22Rv1 (cell line): ENCODE measurements around the gene CECR2.

Experiments
- ZFX ChIP-seq: fragments of 450-650 bp; IDR thresholded peaks from 2 replicates; pipeline ENCODE4 v1.6.1; 2017; ENCODE audit warnings: antibody characterized with exemption, borderline replicate concordance
- TF ChIP-seq, protein P1 (sequence below): fragments of 450-650 bp; IDR thresholded peaks from 2 replicates; pipeline ENCODE4 v1.5.1; 2017; ENCODE audit warnings: mild to moderate bottlenecking

DNA sequence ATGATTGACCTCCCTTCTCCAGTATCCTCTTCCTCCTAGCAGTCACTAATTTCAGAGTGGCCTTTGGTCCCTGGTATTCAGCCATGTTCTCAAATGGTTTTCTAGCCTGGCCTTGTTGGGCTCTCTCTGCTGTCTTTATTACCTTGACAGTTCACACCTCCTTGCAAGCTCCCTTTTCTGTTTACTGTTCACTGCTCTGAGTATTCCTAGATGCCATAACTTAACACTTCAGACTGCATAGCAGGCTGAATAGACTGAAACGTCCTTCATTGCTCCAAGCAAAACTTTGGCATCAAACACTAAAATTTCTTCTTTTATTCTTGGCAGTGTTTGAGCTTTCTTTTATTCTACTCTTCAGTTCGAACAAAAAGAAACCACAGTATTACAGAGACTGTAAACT lies 144.4 kb downstream of the CECR2 start:
- TF ChIP-seq, protein P1, sequence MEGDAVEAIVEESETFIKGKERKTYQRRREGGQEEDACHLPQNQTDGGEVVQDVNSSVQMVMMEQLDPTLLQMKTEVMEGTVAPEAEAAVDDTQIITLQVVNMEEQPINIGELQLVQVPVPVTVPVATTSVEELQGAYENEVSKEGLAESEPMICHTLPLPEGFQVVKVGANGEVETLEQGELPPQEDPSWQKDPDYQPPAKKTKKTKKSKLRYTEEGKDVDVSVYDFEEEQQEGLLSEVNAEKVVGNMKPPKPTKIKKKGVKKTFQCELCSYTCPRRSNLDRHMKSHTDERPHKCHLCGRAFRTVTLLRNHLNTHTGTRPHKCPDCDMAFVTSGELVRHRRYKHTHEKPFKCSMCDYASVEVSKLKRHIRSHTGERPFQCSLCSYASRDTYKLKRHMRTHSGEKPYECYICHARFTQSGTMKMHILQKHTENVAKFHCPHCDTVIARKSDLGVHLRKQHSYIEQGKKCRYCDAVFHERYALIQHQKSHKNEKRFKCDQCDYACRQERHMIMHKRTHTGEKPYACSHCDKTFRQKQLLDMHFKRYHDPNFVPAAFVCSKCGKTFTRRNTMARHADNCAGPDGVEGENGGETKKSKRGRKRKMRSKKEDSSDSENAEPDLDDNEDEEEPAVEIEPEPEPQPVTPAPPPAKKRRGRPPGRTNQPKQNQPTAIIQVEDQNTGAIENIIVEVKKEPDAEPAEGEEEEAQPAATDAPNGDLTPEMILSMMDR: no peak
- TF ChIP-seq ZFX: no peak
